Central memory CD8-positive, alpha-beta T cell (primary cell): ENCODE measurements around the gene KIF25.

Experiments
- ATAC-seq: fragments of 150-1000 bp; cut with Tn5 transposase; replicated peaks from 2 replicates; pipeline ENCODE4 v1.10.0; 2022; ENCODE audit warnings: mild to moderate bottlenecking, moderate FRiP score, moderate number of reproducible peaks; ENCODE audit not compliant: poor library complexity, severe bottlenecking; ENCODE audit errors: extremely low read depth
- DNase-seq, 2 donors: peaks; one replicate each; pipeline ENCODE4 v3.0.0; 2021; ENCODE audit warnings: low spot score in 2 of 2
- H3K27ac Mint-ChIP-seq: one replicate; pipeline ENCODE4 v1.8.0; 2022; ENCODE audit warnings: low read depth, mild to moderate bottlenecking, moderate library complexity, mixed read lengths
- H3K27me3 Mint-ChIP-seq: one replicate; pipeline ENCODE4 v1.8.0; 2022; ENCODE audit warnings: mixed read lengths
- H3K36me3 Mint-ChIP-seq: one replicate; pipeline ENCODE4 v1.8.0; 2022; ENCODE audit warnings: mild to moderate bottlenecking, moderate library complexity, mixed read lengths; ENCODE audit not compliant: insufficient read depth
- H3K4me1 Mint-ChIP-seq: one replicate; pipeline ENCODE4 v1.8.0; 2022; ENCODE audit warnings: mixed read lengths
- H3K4me3 Mint-ChIP-seq: one replicate; pipeline ENCODE4 v1.8.0; 2022; ENCODE audit warnings: mild to moderate bottlenecking, moderate library complexity, mixed read lengths
- H3K9me3 Mint-ChIP-seq: one replicate; pipeline ENCODE4 v1.8.0; 2022; ENCODE audit warnings: mixed read lengths

Gene KIF25

DNA sequence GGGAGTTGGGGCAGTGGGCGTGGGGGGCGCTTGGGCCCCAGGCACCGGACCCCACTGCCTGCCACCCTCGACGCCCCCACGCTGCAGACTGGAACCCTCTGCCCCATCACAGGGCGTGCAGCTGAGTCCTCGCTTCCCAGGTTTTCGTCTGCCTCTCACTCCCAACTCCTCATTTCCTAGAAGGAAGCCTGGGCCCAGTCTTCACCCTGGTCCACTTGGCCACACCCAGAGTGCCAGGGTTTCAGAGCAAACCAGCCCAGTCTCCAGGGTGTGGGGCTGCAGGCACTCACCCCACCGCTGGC lies 51.2 kb downstream of the KIF25 start:
- DNase-seq (no peak), ATAC-seq (no peak)
- Mint-ChIP-seq H3K4me3 (no peak overlapping the region), H3K27me3 (no peaks in the 10 kb centered on the region), H3K27ac (no peak overlapping the region), H3K36me3 (no peaks in the 10 kb centered on the region), H3K4me1 (no peaks in the 10 kb centered on the region), H3K9me3 (no peaks in the 10 kb centered on the region)

DNA sequence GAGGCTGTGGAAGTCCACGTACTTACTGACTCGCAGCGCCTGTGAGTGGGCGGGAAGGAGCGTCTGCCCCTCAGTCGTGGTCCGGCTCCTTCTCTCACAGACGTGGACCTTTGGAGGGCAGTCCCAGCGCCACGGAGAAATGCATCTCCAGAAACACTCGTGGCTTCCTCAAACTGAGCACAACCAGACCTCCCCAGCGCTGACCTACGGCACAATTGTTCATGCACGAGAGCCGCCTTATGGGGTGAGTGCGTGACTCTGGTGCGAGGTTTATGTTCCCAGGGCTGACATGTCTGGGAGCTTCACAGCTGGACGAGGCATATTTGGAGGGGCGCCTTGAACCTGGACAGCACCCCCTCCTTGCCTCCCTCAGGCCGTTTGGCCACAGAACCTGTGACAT lies 51.8 kb downstream of the KIF25 start:
- no peak for DNase-seq
- H3K36me3 Mint-ChIP-seq = no peaks in the 10 kb centered on the region
- H3K4me1 Mint-ChIP-seq = no peaks in the 10 kb centered on the region
- no peak overlapping the region for H3K27ac Mint-ChIP-seq
- H3K9me3 Mint-ChIP-seq = no peaks in the 10 kb centered on the region
- no peak for ATAC-seq
- no peaks in the 10 kb centered on the region for H3K27me3 Mint-ChIP-seq
- H3K4me3 Mint-ChIP-seq = no peak overlapping the region

DNA sequence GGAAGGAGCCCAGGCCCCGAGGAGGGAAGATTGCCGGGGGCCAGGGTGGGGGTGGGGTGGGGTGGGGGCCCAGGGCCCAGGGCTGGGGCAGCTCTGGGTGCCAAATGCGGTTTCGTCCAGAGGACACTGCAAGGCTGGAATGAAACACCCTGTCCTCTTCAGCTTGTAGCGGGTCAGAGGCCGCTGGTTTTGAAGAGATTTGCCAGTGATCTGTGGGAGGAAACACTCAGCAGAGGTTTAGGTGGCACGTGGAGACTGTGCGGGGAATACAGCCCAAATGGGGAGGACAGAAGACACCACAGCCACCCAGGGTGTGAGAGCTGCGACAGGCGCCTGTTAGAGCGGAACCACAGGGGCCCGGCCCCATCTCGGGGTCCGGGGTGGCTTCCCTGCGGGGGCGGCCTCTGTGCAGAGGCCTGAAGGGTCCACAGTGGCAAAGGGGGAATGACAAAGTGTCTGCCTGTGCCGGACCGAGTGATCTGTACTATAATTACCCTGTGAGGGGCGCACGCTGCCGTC lies 52.3 kb downstream of the KIF25 start:
- ATAC-seq (no peak), DNase-seq (no peak)
- Mint-ChIP-seq H3K27ac (no peak overlapping the region), H3K27me3 (no peaks in the 10 kb centered on the region), H3K4me1 (no peaks in the 10 kb centered on the region), H3K9me3 (no peaks in the 10 kb centered on the region), H3K36me3 (peaks cover 3% of the 10 kb centered on the region), H3K4me3 (no peak overlapping the region)

GRCh38 chr6:168050225-168050880 lies 52.9 kb downstream of the KIF25 start:
- no peak overlapping the region for H3K27ac Mint-ChIP-seq
- ATAC-seq = no peak
- no peak overlapping the region for H3K4me3 Mint-ChIP-seq
- no peak for DNase-seq
- no peaks in the 10 kb centered on the region for H3K4me1 Mint-ChIP-seq
- H3K27me3 Mint-ChIP-seq = no peaks in the 10 kb centered on the region
- no peaks in the 10 kb centered on the region for H3K9me3 Mint-ChIP-seq
- peaks cover 3% of the 10 kb centered on the region for H3K36me3 Mint-ChIP-seq

GRCh38 chr6:168050881-168051586 lies 53.6 kb downstream of the KIF25 start:
- peaks cover 3% of the 10 kb centered on the region for H3K36me3 Mint-ChIP-seq
- no peaks in the 10 kb centered on the region for H3K27me3 Mint-ChIP-seq
- H3K9me3 Mint-ChIP-seq = no peaks in the 10 kb centered on the region
- H3K4me3 Mint-ChIP-seq = no peak overlapping the region
- ATAC-seq = no peak
- DNase-seq = no peak
- no peaks in the 10 kb centered on the region for H3K4me1 Mint-ChIP-seq
- H3K27ac Mint-ChIP-seq = no peak overlapping the region

DNA sequence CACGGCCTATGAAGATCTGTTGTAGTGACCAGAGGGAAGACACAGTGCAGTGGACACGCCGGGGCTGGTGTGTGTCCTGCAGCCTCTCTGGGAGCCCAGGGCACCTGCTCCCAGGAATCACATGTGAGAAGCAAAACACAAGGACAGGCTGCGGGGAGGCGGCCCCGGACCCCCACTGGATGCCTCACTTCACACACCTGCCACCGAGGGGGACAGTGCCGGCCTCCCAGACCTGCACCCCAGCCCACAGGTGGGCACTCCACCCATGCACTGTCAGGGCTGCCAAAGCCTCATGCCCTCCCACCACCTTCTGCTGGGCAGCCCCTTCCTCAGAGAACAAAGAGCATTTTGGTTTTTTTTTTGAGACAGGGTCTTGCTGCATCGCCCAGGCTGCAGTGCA lies 54.2 kb downstream of the KIF25 start:
- H3K36me3 Mint-ChIP-seq = peaks cover 3% of the 10 kb centered on the region
- ATAC-seq = no peak
- H3K9me3 Mint-ChIP-seq = no peaks in the 10 kb centered on the region
- no peak overlapping the region for H3K4me3 Mint-ChIP-seq
- H3K27ac Mint-ChIP-seq = no peak overlapping the region
- no peak for DNase-seq
- H3K27me3 Mint-ChIP-seq = no peaks in the 10 kb centered on the region
- no peaks in the 10 kb centered on the region for H3K4me1 Mint-ChIP-seq

- no peaks in the 10 kb centered on the region for H3K4me1 Mint-ChIP-seq
- no peak overlapping the region for H3K27ac Mint-ChIP-seq
- ATAC-seq (no peak), DNase-seq (no peak)
- no peaks in the 10 kb centered on the region for H3K27me3 Mint-ChIP-seq
- H3K4me3 Mint-ChIP-seq = no peak overlapping the region
- peaks cover 3% of the 10 kb centered on the region for H3K36me3 Mint-ChIP-seq
- no peaks in the 10 kb centered on the region for H3K9me3 Mint-ChIP-seq
These were observed 54.9 kb downstream of the KIF25 start for GRCh38 chr6:168052291-168052891.

DNA sequence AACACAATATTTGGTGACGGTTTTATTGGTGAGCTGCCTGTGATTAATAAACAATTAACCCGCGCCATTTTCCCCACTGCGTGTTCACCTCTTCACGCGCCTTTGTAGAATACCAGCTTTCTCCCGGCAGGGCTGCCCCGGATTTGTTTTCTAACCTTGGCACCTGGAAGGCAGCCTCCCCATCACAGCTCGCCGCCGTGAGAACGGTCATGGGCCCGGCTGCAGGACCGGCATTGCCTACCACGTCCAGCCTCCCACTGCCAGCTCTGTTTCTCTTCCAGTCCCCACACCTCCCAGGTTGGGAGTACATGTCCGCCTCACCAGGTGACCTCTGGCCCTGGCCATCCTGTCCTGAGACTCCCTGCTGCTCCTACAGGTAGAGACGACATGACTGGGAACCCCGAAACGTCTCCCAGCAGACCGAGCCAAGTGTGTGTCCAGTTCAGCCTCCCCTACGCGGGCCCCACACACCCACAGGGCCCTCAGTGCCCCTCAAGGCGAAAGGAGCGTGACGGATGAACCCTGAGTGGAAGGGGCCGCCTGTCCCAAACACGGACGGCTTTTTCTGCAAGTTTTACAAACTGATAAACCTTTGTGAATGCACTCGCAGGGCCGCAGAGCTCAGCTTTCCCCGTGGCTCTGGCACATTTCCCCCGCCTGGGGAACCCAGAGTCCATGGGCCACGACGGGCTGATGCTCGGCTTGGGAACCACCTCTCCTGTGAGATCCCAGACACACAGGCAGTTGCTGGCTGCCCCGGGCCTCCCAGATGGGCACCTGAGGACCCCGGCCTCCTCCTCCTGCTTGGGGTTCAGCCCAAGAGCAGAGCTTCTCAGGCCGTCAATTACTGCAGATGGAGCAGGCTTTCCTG lies 55.9 kb downstream of the KIF25 start:
- Mint-ChIP-seq H3K27ac (no peak overlapping the region), H3K27me3 (no peaks in the 10 kb centered on the region), H3K36me3 (peaks cover 3% of the 10 kb centered on the region), H3K4me1 (no peaks in the 10 kb centered on the region), H3K9me3 (no peaks in the 10 kb centered on the region), H3K4me3 (no peak overlapping the region)
- ATAC-seq = no peak
- DNase-seq = no peak

- peaks cover 3% of the 10 kb centered on the region for H3K36me3 Mint-ChIP-seq
- no peaks in the 10 kb centered on the region for H3K27me3 Mint-ChIP-seq
- H3K4me1 Mint-ChIP-seq = no peaks in the 10 kb centered on the region
- H3K9me3 Mint-ChIP-seq = no peaks in the 10 kb centered on the region
- ATAC-seq (no peak), DNase-seq (no peak)
- no peak overlapping the region for H3K27ac Mint-ChIP-seq
- H3K4me3 Mint-ChIP-seq = no peak overlapping the region
These were observed 56.5 kb downstream of the KIF25 start for GRCh38 chr6:168053957-168054471.

DNA sequence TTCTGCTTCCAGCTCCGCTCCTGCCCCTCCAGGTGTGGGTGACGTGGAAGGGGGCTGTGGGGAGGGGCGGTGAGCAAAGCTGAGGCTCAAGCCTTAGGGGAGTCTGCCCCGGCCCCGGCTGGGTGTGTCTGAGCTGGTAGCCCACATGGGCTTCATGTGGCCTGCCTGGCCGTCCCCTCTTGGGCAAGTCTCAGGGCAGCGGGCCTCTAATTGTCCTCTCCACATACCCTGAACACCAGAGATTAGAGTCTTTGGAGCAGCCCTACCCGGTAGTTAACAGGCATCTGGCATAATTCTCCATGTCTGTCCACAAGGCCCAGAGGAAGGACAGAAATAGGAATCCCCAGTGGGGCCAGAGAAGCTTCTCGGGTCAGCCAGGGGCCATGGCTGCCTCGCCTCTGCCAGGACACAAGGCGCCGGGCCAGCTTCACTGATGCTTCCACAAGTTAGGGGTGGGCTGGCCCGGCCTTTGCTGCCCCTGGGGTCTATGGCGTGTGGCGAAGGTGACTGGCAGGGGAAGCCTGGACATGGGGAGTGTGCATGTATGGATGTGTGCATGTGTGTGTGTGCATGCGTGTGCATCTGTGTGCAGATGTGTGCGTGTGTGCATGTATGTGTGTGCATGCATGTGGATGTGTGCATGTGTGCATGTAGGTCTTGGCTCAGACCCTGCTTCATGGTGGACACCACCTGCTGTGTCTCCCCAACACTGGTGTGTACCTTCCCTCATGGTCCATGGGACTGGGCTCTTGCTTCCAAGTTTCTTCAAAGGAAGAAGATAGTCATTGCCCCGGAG lies 57.5 kb downstream of the KIF25 start:
- ATAC-seq = no peak
- DNase-seq = no peak
- Mint-ChIP-seq H3K4me1 (no peaks in the 10 kb centered on the region), H3K27ac (no peak overlapping the region), H3K27me3 (no peaks in the 10 kb centered on the region), H3K36me3 (peaks cover 3% of the 10 kb centered on the region), H3K4me3 (no peak overlapping the region), H3K9me3 (no peaks in the 10 kb centered on the region)

DNA sequence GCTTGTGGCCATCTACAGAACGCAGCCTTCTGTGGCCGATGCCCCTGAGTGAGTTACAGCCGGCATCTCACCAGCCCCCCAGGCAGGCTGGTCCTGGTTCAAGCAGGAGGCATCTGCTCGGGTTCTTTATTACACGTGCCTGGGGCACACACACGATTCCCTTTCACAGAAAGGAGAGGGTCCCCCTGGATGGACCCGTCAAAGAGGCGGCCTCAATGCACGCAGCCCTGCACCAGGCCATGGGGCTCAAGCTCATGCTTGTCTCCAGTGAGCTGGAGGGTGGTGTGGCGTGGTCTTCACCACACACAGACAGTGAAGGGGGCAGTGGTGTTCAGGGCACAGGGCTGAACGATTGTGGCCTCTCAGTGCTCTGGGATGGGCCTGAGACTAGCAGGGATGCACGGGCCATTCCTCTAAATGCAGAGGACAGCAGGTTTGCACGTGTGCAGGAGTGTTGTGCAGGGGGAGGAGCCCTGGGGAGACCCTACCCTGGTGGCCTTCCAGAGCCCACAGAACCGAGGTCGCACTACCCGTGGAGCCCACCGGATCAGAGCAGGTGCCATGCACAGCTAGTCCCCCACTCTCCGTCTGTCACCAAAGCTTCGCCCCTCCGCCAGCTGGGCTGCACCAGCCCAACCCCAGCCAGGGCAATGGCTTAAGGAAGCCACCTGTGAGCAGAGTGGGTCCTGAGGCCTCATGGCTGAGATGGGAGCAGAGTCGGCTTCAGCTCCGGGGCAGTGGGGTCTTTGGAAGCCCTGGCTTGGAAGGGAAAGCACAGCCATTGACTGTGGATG lies 58.4 kb downstream of the KIF25 start:
- Mint-ChIP-seq H3K27ac (peak overlapping the region; percentile 55), H3K27me3 (no peaks in the 10 kb centered on the region), H3K9me3 (no peaks in the 10 kb centered on the region), H3K36me3 (peaks cover 3% of the 10 kb centered on the region), H3K4me3 (no peak overlapping the region), H3K4me1 (no peaks in the 10 kb centered on the region)
- no peak for ATAC-seq
- DNase-seq = no peak
